ENCODE data around the gene PARD3B. TPM values are rescaled to one million over a fixed set of nuclear protein-coding genes. Genes with fewer than 3 reads are reported as not detected.
"Not testable (repeated sequence)": the region's sequence is repeated elsewhere in the genome, so short reads cannot be mapped to it uniquely, and the experiment has no call there.

Gene PARD3B
- total RNA-seq, 1 donor from 2014 or later, result not detected

DNA sequence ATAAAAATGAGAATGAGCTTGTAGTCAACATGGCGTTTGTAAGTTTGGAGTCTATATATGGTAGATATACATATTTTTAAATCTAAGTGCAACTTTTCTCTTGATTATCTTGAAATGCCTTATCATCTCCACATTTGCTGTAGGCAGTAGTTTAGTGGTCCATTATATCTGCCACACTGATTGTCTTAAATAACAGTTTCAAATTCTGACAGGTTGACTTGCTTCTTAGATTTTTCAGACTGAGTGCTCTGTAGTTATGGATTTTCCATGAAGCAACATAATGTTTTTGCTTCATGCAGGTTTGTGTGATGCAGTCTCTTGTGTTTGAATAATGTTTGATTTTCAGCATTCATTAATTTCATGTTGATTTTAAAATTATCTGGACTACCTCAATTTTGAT, 12.3 kb downstream of the PARD3B start:
- H3K9me3 Mint-ChIP-seq, result no peaks in the 10 kb centered on the region
- ChIA-PET POLR2A (no interaction called here), CTCF (no interaction called here)

DNA sequence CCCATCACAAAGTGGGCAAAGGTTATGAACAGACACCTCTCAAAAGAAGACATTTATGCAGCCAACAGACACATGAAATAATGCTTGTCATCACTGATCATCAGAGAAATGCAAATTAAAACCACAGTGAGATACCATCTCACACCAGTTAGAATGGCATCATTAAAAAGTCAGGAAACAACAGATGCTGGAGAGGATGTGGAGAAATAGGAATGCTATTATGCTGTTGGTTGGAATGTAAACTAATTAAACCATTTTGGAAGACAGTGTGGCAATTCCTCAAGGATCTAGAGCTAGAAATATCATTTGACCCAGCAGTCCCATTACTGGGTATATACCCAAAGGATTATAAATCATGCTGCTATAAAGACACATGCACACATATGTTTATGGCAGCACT, 14.1 kb downstream of the PARD3B start:
- DNase-seq; H3K27ac Mint-ChIP-seq; H3K9me3 Mint-ChIP-seq; H3K4me1 Mint-ChIP-seq; POLR2A ChIA-PET; H3K4me3 Mint-ChIP-seq; H3K36me3 Mint-ChIP-seq (ENCODE audit: low read depth); H3K27me3 Mint-ChIP-seq; ATAC-seq (ENCODE audit: low read depth); intact Hi-C loops (cut with micrococcal nuclease); CTCF ChIA-PET: not testable (repeated sequence)

More for the DNA sequence above, 12.3 kb downstream of the PARD3B start:
- DNase-seq (no peak), ATAC-seq (ENCODE audit: low read depth) (no peak)
- no peaks in the 10 kb centered on the region for H3K4me1 Mint-ChIP-seq
- TF ChIP-seq, protein P1, sequence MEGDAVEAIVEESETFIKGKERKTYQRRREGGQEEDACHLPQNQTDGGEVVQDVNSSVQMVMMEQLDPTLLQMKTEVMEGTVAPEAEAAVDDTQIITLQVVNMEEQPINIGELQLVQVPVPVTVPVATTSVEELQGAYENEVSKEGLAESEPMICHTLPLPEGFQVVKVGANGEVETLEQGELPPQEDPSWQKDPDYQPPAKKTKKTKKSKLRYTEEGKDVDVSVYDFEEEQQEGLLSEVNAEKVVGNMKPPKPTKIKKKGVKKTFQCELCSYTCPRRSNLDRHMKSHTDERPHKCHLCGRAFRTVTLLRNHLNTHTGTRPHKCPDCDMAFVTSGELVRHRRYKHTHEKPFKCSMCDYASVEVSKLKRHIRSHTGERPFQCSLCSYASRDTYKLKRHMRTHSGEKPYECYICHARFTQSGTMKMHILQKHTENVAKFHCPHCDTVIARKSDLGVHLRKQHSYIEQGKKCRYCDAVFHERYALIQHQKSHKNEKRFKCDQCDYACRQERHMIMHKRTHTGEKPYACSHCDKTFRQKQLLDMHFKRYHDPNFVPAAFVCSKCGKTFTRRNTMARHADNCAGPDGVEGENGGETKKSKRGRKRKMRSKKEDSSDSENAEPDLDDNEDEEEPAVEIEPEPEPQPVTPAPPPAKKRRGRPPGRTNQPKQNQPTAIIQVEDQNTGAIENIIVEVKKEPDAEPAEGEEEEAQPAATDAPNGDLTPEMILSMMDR (IDR thresholded peaks at IDR 0.05), result no peak
- intact Hi-C loops (cut with micrococcal nuclease), result no loop called here
- no peak overlapping the region for H3K4me3 Mint-ChIP-seq
- no peak overlapping the region for H3K27ac Mint-ChIP-seq
- no peaks in the 10 kb centered on the region for H3K36me3 Mint-ChIP-seq (ENCODE audit: low read depth)
- no peaks in the 10 kb centered on the region for H3K27me3 Mint-ChIP-seq

DNA sequence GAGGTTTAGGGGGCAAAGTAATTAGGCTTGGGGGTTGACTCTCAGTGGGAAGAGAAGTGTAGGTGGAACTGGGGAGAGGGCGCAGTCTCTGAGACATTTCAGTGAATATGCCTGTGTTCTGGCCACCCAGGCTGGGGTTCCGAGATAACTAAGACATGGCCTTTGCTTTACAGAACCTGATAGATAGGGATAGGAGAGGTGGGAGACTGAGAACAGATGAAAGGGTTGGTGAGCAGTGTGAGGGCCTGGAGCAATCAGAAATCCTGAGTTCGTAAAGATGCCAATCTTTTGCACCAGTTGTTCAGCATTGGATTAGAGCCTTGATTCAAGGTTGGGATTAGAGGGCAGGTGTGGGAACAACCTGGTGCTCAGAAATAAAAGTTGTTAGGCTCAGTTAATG, 15.6 kb downstream of the PARD3B start:
- H3K4me1 Mint-ChIP-seq, result no peaks in the 10 kb centered on the region
- no peak for ATAC-seq (ENCODE audit: low read depth)

DNA sequence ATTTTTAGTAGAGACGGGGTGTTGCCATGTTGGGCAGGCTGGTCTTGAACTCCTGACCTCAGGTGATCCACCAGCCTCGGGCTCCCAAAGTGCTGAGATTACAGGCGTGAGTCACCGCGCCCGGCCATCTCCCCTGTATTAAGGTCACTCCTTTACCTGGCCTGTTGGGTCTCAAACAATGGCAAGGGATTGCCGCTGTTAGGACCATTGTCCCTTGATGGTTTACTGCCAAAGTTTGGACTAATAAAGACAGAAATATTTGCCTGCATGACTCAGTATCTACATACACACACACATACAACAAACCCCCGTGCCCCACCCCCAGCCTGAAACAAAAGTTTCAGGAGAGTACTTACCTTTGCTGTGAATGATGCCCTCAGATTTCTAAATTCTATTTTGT, 16.5 kb downstream of the PARD3B start:
- Mint-ChIP-seq H3K27ac (no peak overlapping the region), H3K4me1 (no peaks in the 10 kb centered on the region), H3K36me3 (ENCODE audit: low read depth) (no peaks in the 10 kb centered on the region), H3K27me3 (no peaks in the 10 kb centered on the region), H3K4me3 (no peak overlapping the region), H3K9me3 (no peaks in the 10 kb centered on the region)
- intact Hi-C loops (cut with micrococcal nuclease), result no loop called here
- CTCF ChIA-PET, result no interaction called here
- TF ChIP-seq, protein P1 (IDR thresholded peaks at IDR 0.05), result no peak
- ATAC-seq (ENCODE audit: low read depth) (no peak), DNase-seq (no peak)
- POLR2A ChIA-PET, result no interaction called here

More for the DNA sequence above, 15.6 kb downstream of the PARD3B start:
- no peaks in the 10 kb centered on the region for H3K36me3 Mint-ChIP-seq (ENCODE audit: low read depth)
- ChIA-PET CTCF (no interaction called here), POLR2A (no interaction called here)
- H3K4me3 Mint-ChIP-seq, result no peak overlapping the region
- TF ChIP-seq, protein P1 (IDR thresholded peaks at IDR 0.05), result no peak
- no peak overlapping the region for H3K27ac Mint-ChIP-seq
- no peaks in the 10 kb centered on the region for H3K9me3 Mint-ChIP-seq
- no peak for DNase-seq
- intact Hi-C loops (cut with micrococcal nuclease), result no loop called here
- no peaks in the 10 kb centered on the region for H3K27me3 Mint-ChIP-seq

DNA sequence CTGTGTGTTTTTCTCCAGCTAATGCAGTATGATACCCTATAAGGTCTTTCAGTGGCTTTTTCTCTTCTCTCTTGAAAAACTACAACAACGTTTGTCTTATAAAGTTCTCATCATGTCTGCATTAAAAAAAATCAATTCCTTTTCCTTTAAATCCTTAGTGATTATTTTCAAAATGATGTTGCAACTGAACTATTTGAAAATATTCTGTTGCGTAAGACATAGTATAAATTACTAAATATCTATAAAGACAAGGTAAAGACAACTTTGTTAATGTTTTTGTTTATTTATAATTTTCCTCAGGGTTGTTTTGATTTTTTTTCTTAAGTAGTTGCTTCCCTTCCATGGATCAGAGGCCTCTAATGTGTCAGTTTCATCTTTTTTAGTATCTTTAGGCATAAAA, 21.2 kb downstream of the PARD3B start:
- Mint-ChIP-seq H3K27ac (no peak overlapping the region), H3K4me3 (no peak overlapping the region), H3K4me1 (no peaks in the 10 kb centered on the region), H3K27me3 (no peaks in the 10 kb centered on the region), H3K9me3 (no peaks in the 10 kb centered on the region), H3K36me3 (ENCODE audit: low read depth) (no peaks in the 10 kb centered on the region)
- DNase-seq (no peak), ATAC-seq (ENCODE audit: low read depth) (no peak)
- intact Hi-C loops (cut with micrococcal nuclease), result no loop called here
- POLR2A ChIA-PET, result no interaction called here
- CTCF ChIA-PET, result no interaction called here
- TF ChIP-seq, protein P1 (IDR thresholded peaks at IDR 0.05), result no peak

DNA sequence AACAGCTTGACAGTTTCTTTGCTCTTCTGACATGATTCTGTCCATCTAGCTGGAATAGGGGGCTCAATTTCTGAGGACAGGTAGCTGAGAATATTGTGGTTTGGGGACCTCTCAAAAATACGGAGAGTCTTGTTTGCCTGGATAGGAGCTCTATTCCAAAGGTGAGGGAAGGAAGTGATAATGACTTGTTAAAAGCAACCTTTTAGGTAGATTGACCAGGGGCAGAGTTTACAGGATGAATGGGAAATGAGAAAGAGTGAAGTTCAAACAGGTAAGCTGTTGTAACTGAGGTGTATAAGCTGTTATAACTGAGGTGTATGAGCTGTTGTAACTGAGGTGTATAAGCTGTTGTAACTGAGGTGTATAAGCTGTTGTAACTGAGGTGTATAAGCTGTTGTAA, 25.1 kb downstream of the PARD3B start:
- H3K4me3 Mint-ChIP-seq, result no peak overlapping the region
- H3K9me3 Mint-ChIP-seq, result no peaks in the 10 kb centered on the region
- no peak overlapping the region for H3K27ac Mint-ChIP-seq
- ATAC-seq (ENCODE audit: low read depth) (no peak), DNase-seq (no peak)
- no peaks in the 10 kb centered on the region for H3K27me3 Mint-ChIP-seq
- no peaks in the 10 kb centered on the region for H3K36me3 Mint-ChIP-seq (ENCODE audit: low read depth)
- CTCF ChIA-PET, result no interaction called here
- POLR2A ChIA-PET, result no interaction called here
- TF ChIP-seq, protein P1 (IDR thresholded peaks at IDR 0.05), result no peak
- no peaks in the 10 kb centered on the region for H3K4me1 Mint-ChIP-seq
- intact Hi-C loops (cut with micrococcal nuclease), result no loop called here

Measured in activated B cell treated with CpG ODN at 0.5 μM for 24 hours (primary cell).